Fibroblast of mammary gland (primary cell): ENCODE data around the gene MRPS2.
A peak's percentile ranks its signal among the peaks of the same experiment; 100 is the strongest.

ENCODE experiments used
- DNase-seq: peaks from one replicate; pipeline ENCODE4 v3.0.0-alpha.2; 2010; ENCODE audit warnings: low read depth
- H3K4me3 ChIP-seq: 2 replicates; pipeline ENCODE4 v1.5.1; 2011; ENCODE audit warnings: low read depth, mild to moderate bottlenecking, low read length, moderate library complexity; ENCODE audit not compliant: control insufficient read depth
- TF ChIP-seq, protein P1 (sequence below): conservative IDR thresholded peaks from 2 replicates; pipeline ENCODE4 v1.5.1; 2011; ENCODE audit warnings: low read depth, low read length, inconsistent platforms; ENCODE audit not compliant: control insufficient read depth, insufficient read depth

MRPS2 gene

DNA sequence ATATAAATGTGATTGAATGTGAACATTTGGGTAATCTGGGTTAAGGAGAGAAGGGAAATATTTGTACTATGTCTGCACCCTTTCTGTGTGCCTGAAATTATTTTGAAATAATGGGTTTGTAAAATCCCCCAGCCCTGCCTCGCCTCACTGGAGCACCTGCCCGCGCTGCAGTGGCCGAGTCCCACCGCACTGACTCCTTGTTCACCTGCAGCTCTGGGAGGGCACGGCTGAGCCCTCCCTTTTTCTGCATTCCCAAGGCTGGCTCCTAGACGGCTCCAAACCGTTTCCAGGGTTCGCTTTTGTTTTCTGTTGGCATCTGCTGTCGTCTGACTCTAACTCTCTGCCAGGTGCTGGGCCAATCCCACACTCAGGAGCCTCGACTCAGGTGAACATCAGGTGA, 38.5 kb upstream of the MRPS2 start:
- no peak for DNase-seq
- no peak overlapping the region for H3K4me3 ChIP-seq
- TF ChIP-seq, protein P1, sequence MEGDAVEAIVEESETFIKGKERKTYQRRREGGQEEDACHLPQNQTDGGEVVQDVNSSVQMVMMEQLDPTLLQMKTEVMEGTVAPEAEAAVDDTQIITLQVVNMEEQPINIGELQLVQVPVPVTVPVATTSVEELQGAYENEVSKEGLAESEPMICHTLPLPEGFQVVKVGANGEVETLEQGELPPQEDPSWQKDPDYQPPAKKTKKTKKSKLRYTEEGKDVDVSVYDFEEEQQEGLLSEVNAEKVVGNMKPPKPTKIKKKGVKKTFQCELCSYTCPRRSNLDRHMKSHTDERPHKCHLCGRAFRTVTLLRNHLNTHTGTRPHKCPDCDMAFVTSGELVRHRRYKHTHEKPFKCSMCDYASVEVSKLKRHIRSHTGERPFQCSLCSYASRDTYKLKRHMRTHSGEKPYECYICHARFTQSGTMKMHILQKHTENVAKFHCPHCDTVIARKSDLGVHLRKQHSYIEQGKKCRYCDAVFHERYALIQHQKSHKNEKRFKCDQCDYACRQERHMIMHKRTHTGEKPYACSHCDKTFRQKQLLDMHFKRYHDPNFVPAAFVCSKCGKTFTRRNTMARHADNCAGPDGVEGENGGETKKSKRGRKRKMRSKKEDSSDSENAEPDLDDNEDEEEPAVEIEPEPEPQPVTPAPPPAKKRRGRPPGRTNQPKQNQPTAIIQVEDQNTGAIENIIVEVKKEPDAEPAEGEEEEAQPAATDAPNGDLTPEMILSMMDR: no peak

DNA sequence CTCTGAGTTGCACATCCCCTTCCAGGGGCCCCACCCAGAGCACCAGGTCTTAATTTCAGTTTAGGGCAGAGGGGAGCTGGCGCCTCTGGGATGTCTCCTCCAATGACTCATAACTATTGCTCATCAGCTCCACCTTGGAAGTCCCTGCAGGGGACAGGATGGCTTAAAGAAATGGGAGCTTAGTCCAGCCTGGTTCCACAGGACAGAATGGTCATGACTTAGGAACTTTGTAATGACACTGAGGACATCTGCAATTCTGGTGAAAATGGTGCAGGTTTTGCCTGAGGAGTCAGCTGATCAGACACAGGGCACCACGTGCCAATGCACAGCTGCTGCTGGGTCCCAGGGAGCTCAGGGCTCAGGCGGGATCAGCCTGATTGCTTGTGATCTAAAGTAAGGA, 37.3 kb upstream of the MRPS2 start:
- TF ChIP-seq, protein P1: no peak
- no peak overlapping the region for H3K4me3 ChIP-seq
- DNase-seq: peak; percentile 63

DNA sequence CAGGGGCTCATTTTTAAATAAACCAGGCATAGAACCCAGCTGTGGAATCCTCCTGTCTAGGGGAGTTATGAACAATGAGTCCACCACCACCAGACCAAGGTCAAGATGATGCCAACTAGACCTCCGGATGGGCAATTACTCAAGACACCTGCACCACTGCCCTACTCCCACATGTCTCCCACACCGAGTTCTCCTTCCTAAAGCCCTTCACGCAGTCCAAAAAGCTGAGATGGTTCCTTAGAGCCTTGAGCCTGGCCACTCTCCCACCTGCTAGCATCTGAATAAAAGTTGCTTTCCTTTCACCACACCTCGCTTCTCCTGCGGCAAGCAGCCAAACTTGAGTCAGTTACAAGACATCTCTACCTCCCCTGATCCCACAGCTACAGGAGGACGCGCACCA, 36.3 kb upstream of the MRPS2 start:
- no peak overlapping the region for H3K4me3 ChIP-seq
- DNase-seq: no peak
- TF ChIP-seq, protein P1: no peak

DNA sequence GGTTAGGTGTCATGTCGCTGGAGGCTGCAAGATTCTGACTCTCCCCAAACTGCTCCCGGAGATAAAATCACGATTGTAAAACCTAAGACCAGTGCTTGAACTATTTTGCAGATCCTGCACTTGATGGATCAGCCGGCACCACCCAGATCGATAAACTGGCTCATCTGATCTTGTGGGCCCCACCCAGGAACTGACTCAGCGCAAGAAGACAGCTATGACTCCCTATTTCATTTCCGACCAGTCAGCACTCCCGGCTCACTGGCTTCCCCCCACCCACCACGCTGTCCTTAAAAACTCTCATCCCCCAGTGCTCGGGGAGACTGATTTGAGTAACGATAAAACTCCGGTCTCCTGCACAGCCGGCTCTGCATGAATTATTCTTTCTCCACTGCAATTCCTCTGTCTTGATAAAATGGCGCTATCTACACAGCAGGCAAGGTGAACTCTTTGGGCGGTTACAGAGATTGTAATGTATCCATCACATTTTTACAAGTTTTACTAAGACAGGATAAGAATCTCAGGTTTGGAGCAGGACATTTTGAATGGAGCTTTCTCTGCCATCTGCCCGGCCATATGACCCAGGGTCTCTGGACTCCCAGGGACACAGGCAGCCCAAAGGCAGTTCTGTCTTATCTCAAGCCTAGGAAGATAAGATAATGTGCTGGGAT, 31.5 kb upstream of the MRPS2 start:
- peak overlapping the region; percentile 24 for H3K4me3 ChIP-seq
- TF ChIP-seq, protein P1: no peak
- peak; percentile 61 for DNase-seq

DNA sequence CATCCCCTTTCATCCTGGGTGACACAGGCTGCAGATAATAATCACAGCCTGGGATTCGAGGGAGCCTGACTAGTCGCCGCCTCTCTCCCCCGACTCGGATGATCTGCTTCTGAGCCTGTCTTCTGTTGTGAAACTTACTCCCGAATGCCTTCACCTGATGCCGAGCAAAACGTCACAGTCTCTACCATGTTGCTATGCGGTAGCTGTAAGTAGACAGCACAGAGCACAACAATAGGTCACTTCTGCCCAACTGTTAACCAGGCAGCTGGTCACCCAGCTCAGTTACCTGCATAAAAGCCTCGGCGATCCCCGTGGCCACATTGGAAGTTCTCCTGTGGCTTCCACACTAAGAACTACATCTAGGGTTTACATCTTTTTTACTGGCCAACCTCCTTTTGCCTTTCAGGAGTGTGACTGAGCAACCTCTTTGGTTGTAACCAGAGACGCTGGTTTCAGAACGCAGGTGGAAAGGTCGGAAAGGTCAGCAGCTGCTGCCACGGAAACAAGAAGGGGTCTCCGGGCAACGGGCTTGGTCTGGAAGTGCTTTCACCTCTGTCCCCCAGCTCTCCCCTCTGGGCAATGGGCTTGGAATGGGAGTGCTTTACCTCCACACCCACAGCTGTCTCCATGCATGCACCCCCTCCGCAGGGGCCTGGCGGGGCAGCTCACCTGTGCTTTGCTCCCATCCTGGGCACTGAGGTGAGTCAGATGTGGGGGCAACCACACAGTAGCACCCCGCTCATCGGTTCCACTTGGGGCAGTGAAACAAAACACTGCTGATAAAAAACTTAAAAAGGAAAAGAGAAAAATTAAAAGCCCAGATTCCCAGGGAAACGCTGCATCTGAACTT, 28.5 kb upstream of the MRPS2 start:
- no peak for DNase-seq
- TF ChIP-seq, protein P1: no peak
- H3K4me3 ChIP-seq: no peak overlapping the region

DNA sequence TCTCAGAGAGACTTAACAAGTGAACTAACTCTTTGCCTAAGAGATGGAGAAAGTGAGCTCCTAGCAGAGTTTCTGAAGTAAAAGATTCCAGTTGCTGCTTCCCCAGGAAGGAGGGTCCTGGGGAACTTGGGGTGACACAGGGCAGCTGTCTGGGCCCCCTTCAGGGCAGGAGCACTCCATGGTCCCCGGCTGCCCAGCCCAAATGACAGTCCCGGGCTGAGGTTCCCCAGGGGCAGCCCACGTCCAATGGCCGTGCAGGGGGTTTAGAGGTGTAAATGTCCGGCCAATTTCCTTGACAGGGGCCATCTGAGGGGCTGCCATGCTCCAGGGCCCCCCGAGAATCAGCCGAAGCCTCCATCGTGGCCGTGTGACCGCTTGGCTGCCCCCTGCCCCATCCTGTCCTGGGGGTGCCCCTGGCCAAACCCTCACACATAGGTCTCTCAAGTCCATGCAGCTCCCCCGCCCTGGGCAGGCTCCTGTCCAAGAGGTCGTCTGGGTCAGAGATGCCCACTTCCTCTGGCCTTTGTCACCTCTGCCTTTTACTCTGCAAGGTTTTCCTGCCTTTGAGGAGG, 26.4 kb upstream of the MRPS2 start:
- TF ChIP-seq, protein P1: no peak
- DNase-seq: no peak
- no peak overlapping the region for H3K4me3 ChIP-seq
